ENCODE data around the gene DOP1B.
"Not testable (repeated sequence)": the region's sequence is repeated elsewhere in the genome, so short reads cannot be mapped to it uniquely, and the experiment has no call there.

Gene DOP1B, protein sequence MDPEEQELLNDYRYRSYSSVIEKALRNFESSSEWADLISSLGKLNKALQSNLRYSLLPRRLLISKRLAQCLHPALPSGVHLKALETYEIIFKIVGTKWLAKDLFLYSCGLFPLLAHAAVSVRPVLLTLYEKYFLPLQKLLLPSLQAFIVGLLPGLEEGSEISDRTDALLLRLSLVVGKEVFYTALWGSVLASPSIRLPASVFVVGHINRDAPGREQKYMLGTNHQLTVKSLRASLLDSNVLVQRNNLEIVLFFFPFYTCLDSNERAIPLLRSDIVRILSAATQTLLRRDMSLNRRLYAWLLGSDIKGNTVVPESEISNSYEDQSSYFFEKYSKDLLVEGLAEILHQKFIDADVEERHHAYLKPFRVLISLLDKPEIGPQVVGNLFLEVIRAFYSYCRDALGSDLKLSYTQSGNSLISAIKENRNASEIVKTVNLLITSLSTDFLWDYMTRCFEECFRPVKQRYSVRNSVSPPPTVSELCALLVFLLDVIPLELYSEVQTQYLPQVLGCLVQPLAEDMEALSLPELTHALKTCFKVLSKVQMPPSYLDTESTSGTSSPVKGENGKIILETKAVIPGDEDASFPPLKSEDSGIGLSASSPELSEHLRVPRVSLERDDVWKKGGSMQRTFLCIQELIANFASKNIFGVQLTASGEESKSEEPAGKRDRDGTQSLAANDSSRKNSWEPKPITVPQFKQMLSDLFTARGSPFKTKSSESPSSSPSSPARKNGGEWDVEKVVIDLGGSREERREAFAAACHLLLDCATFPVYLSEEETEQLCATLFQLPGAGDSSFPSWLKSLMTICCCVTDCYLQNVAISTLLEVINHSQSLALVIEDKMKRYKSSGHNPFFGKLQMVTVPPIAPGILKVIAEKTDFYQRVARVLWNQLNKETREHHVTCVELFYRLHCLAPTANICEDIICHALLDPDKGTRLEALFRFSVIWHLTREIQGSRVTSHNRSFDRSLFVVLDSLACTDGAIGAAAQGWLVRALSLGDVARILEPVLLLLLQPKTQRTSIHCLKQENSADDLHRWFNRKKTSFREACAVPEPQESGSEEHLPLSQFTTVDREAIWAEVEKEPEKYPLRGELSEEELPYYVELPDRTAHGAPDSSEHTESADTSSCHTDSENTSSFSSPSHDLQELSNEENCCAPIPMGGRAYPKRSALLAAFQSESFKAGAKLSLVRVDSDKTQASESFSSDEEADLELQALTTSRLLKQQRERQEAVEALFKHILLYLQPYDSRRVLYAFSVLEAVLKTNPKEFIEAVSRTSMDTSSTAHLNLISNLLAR (N-terminal part only)

GRCh38 chr21:36156815-36157670, at the start of gene DOP1B:
Gene DOP1B, plus strand, starts transcription at chr21:36156824. Its CDS starts 7,910 bp downstream, at chr21:36164734.
- DNase-seq: peak in 1 of 2 donors; percentile 60

GRCh38 chr21:36109868-36110267, 46.8 kb upstream of the DOP1B start:
- DNase-seq: no peak

DNA sequence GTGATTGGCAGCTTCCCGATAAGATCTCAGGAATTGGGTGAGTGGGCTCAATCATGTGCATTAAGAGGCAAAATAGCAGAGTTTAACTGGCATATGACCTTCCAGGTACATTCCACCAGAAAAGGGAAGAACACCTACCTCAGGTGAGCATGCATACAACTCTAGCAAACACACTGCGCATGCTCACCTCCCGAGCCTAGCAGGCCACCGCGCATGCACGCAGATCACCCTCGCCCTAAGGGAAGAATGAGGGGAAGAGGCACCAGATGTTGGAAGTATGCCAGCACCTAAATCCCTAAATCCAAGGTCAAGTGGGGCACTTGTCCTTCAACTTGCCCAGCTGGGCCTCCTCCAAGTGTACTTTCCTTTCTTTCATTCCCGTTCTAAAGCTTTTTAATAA, 45.4 kb upstream of the DOP1B start:
- no peak for DNase-seq

DNA sequence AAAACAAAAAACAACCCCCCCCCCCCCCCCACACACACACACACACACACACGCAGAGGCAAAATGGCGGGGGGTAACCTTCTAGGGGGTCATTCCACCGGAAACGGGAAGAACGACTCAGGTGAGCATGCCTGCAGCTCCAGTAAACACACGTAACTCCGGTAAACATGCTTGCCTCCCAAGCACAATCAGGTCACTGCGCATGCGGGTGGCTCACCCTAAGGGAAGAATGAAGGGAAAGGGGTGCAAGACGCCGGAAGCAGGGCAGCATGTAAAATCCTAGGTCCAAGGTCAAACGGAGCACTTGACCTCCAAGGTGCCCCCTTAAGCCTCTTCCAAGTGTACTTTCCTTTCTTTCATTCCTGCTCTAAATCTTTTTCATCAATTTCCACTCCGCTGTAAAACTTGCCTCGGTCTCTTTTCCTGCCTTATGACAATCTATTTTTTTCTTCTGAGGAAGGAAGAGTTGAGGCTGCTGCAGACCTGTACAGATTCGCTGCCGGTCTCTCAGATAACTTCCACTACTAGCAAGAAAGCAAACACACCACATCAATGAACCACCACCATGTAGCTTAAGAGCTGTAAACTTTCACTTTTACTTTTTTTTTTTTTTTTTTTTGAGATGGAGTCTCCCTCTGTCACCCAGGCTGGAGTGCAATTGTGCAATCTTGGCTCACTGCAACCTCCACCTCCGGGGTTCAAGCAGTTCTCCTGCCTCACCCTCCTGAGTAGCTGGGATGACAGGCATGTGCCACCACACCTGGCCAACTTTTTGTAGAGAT, 42.8 kb upstream of the DOP1B start:
- DNase-seq: peak in 1 of 2 donors; percentile 64

- DNase-seq: no peak
Measured at GRCh38 chr21:36115138-36115730, 41.4 kb upstream of the DOP1B start.

DNA sequence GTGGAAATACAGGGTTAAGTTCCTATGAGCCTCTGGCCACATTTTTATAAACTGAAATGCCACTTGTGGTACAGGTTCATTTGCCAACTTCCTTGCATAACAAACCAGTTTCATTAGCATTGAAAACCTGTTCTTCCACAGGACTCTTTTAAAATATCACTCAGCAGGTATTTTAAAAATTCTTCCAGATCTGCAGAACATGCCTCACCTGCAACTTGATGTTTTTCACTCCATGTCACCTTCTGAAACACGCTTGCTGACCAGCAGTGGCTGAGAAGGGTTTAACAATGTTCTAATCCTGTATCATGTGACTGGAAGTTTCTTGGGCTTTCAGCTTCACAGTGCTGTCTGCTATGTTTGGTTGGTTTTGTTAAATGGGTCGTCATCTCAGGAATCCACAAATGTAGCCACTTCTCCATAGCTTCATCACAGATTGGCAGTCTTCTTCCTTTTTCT, 39.3 kb upstream of the DOP1B start:
- DNase-seq: no peak

DNA sequence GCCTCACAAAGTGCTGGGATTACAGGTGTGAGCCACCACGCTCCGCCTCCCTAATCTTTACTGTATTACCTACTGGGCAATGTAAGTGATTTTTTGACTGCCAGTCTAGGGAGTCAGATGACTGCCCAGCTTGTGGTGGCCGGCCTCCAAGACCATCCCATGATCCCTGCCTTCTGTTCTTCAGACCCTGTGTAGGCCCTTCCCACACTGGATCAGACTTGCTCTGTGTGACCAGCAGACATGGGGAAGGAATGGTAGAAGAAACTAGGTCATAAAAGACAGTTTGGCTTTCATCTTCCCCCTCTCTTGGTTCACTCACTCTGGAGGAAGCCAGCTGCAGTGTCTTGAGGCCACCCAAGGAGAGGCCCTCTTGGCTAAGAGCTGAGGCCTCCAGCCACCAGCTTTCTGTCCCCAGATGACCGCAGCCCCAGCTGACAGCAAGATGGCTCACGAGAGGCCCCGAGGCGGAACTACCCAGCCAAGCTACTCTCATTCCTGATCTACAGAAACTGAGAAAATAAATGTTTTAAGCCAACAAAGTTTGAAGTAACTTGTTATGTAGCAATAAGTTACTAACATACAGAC, 36.2 kb upstream of the DOP1B start:
- DNase-seq: no peak

- DNase-seq: no peak
Measured at GRCh38 chr21:36122977-36123376, 33.6 kb upstream of the DOP1B start.

- no peak for DNase-seq
Measured at GRCh38 chr21:36124395-36124794, 32.2 kb upstream of the DOP1B start.

DNA sequence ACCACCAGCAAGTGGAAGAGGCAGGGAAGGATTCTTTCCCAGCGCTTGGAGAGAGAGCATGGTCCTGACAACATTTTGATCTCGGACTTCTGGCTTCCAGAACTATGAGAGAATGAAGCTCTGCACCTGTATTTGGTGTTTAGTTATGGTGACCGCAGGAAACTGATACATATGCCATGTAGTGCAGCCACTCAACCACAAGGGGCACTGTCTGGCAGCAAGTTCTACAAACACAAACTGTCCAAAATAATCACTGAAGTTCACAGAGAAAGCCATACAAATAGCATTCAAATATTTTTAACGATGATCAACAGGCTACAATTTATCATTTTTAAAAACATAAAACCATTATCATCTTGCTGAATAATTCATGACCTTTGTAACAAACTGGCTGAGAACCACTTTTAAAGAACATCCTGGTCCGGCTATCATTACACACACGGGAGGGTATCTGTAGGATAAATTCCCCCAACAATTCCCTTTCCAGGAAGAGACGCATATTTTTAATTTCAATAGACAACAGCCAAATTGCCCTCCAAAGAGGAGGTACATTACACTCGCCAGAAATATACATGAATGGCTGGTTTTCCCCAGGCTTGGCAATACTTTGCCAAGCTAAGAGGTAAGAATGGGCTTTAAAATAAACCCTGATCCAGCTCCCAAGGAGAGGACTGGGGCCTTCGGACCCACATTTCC, 31.0 kb upstream of the DOP1B start:
- DNase-seq: peak; percentile 49 to 62

GRCh38 chr21:36126208-36126565, 30.4 kb upstream of the DOP1B start:
- DNase-seq: no peak

DNA sequence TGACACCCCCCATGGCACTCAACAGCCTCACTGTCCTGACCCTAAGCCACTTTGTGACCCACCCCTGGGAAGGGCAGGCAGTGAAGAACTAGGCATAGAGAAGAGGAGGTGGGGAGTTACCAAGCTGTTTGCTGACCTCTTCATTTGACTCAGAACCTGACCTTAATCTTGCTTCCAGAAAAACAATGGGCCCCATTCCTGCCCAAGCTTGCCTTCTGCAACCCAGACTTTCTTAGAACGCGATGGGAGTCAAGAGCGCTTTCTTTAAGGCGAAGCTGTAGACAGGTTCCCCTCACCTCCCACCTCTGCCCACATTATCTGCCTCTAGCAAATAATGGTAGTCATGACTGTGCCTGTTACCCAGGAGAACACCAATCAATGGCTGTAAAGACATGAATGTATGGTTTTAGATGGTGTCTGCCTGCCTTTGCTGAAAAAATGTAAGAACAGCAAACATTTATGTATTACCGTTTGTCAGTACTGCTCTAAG, 30.0 kb upstream of the DOP1B start:
- DNase-seq: no peak

DNA sequence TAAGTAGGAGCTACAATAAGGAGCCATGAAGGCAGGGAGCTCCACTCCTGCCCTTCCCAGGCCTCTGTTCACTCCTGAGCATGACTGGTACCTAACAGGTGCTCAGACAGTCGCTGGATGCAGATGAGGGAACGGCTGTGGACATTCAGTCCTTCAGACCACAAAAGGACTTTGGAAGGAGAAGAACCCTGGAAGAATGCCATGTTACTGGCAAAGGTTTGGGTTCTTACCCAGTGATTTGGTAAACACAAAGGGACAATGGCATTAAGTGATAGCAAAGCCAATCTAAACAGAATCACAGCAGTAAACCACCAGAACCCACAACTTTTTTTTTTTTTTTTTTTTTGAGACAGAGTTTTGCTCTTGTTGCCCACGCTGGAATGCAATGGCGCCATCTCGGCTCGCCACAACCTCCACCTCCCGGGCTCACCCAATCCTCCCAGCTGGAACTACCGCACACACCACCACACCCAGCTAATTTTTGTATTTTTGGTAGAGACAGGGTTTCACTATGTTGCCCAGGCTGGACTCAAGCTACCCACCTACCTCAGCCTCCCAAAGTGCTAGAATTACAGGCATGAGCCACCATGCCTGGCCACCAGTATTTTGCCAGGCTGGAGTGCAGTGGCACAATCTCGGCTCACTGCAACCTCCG, 29.2 kb upstream of the DOP1B start:
- DNase-seq: no peak

GRCh38 chr21:36127977-36128376, 28.6 kb upstream of the DOP1B start:
- DNase-seq: no peak

- no peak for DNase-seq
Measured at GRCh38 chr21:36129219-36129618, 27.4 kb upstream of the DOP1B start.

- not testable (repeated sequence) for DNase-seq
Measured at GRCh38 chr21:36130414-36130762, 26.2 kb upstream of the DOP1B start.

DNA sequence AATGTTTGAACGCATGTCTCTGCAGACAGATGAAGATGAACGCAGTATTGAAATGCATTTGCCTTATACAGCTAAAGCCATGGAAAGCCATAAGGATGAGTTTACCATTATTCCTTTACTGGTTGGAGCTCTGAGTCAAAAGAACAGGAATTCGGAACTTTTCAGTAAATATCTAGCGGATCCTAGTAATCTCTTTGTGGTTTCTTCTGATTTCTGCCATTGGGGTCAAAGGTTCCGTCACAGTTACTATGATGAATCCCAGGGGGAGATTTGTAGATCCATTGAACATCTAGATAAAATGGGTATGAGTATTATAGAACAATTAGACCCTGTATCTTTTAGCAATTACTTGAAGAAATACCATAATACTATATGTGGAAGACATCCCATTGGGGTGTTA, 25.8 kb upstream of the DOP1B start:
- DNase-seq: not testable (repeated sequence)

DNA sequence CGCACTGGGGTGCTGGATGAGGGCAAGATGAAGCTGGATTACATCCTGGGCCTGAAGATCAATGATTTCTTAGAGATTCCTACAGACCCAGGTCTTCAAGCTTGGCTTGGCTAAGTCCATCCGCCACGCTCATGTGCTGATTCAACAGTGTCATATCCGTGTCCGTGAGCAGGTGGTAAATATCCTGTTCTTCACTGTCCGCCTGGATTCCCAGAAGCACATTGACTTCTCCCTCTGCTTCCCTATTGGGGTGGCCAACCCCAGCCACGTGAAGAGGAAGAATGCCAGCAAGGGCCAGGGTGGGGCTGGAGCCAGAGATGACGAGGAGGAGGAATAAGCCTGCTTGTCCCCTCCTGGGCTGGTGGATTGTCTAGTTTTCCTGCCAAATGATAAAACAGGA, 23.9 kb upstream of the DOP1B start:
- DNase-seq: no peak

GRCh38 chr21:36134803-36135390, 21.7 kb upstream of the DOP1B start, which contains the start of gene CBR3:
Gene CBR3, plus strand, starts transcription at chr21:36135079. Its CDS starts 114 bp downstream, at chr21:36135193.
- DNase-seq: peak in 1 of 2 donors; percentile 36
